Immature natural killer cell (primary cell): ENCODE measurements around the gene CLGN. TPM values are rescaled to one million over a fixed set of nuclear protein-coding genes. Genes with fewer than 3 reads are reported as not detected.
"Not testable (repeated sequence)": the region's sequence is repeated elsewhere in the genome, so short reads cannot be mapped to it uniquely, and the experiment has no call there.

Experiments
- DNase-seq, 3 donors: peaks; one replicate each; pipeline ENCODE4 v3.0.0; 2022; ENCODE audit warnings: mixed read lengths in 1 of 3
- H3K27ac Mint-ChIP-seq, 6 donors: one replicate each; pipeline ENCODE4 v1.8.0; 2020; ENCODE audit warnings: mixed read lengths in 6 of 6, mild to moderate bottlenecking in 5 of 6, inconsistent platforms in 4 of 6, moderate library complexity in 3 of 6
- H3K27me3 Mint-ChIP-seq, 3 donors: one replicate each; pipeline ENCODE4 v1.8.0; 2020 to 2021; ENCODE audit warnings: low read depth in 3 of 3, mild to moderate bottlenecking in 3 of 3, mixed read lengths in 3 of 3, moderate library complexity in 3 of 3, inconsistent platforms in 1 of 3
- H3K36me3 Mint-ChIP-seq, 3 donors: one replicate each; pipeline ENCODE4 v1.8.0; 2020; ENCODE audit warnings: mixed read lengths in 3 of 3, inconsistent platforms in 2 of 3, mild to moderate bottlenecking in 2 of 3
- H3K4me1 Mint-ChIP-seq, 2 donors: one replicate each; pipeline ENCODE4 v1.8.0; 2020; ENCODE audit warnings: inconsistent platforms in 2 of 2, mild to moderate bottlenecking in 2 of 2, mixed read lengths in 2 of 2, moderate library complexity in 1 of 2
- H3K4me3 Mint-ChIP-seq, 5 donors: one replicate each; pipeline ENCODE4 v1.8.0; 2020; ENCODE audit warnings: mild to moderate bottlenecking in 5 of 5, mixed read lengths in 5 of 5, inconsistent platforms in 3 of 5, moderate library complexity in 3 of 5
- H3K9me3 Mint-ChIP-seq, 6 donors: one replicate each; pipeline ENCODE4 v1.8.0; 2020; ENCODE audit warnings: mild to moderate bottlenecking in 6 of 6, mixed read lengths in 6 of 6, inconsistent platforms in 4 of 6, moderate library complexity in 3 of 6
- polyA plus RNA-seq, 3 donors: library from polyadenylated mRNA; unstranded; fragments of 300-500 nt; fragmentation: Illumina TruSeq; gene quantifications; one replicate each; pipeline ENCODE4 v1.2.3, GENCODE V29; 2021

Gene CLGN
- polyA plus RNA-seq = not detected

GRCh38 chr4:140427106-140427918 is at the start of gene CLGN:
Gene CLGN, minus strand, starts transcription at chr4:140427648. Its CDS starts 14,570 bp downstream, at chr4:140413078.
- Mint-ChIP-seq H3K27me3 (peaks cover 11 to 21% (median 11%) of the 10 kb centered on the region in 3 donors), H3K4me1 (peaks cover 7 to 16% of the 10 kb centered on the region in 2 donors), H3K36me3 (no peaks in the 10 kb centered on the region), H3K9me3 (peaks cover 0 to 3% (median 0%) of the 10 kb centered on the region in 6 donors), H3K4me3 (peak within 1 kb of the TSS; percentile 56 to 82 (median 67)), H3K27ac (no peak within 1 kb of the TSS)
- peak; percentile 2 to 24 (median 2) for DNase-seq

- H3K36me3 Mint-ChIP-seq = no peaks in the 10 kb centered on the region
- no peak for DNase-seq
- H3K4me3 Mint-ChIP-seq = no peak overlapping the region
- H3K4me1 Mint-ChIP-seq = no peaks in the 10 kb centered on the region
- H3K27me3 Mint-ChIP-seq = peaks cover 6 to 9% (median 7%) of the 10 kb centered on the region in 3 donors
- no peak overlapping the region for H3K27ac Mint-ChIP-seq
- peaks cover 0 to 5% (median 0%) of the 10 kb centered on the region in 6 donors for H3K9me3 Mint-ChIP-seq
Measured at GRCh38 chr4:140472156-140472555, 44.7 kb upstream of the CLGN start.

- no peak for DNase-seq
- H3K27me3 Mint-ChIP-seq = peaks cover 7 to 12% (median 8%) of the 10 kb centered on the region in 3 donors
Measured at GRCh38 chr4:140469791-140470733, 42.6 kb upstream of the CLGN start.

DNA sequence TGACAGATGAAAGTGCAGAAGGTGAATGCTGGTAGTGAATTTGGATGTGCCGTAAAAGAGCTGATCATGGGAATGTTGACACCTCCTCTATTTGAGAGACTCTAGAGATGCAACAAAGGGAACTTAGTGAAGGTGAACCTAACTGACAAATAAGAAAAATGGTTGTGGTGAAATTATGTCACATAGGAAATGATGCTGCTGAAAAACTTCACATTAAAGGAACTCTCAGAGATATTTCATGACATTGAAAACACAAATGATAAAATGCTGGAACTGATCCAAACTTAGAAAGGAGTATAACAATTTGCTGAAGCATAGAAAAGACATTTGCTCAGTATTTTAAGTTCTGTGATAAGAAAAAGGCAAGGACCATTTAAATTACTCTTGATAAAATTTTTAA is 38.7 kb upstream of the CLGN start:
- DNase-seq = no peak
- no peak overlapping the region for H3K27ac Mint-ChIP-seq
- H3K36me3 Mint-ChIP-seq = no peaks in the 10 kb centered on the region
- peaks cover 4 to 9% (median 4%) of the 10 kb centered on the region in 3 donors for H3K27me3 Mint-ChIP-seq
- H3K4me1 Mint-ChIP-seq = no peaks in the 10 kb centered on the region
- peaks cover 0 to 5% (median 0%) of the 10 kb centered on the region in 6 donors for H3K9me3 Mint-ChIP-seq
- H3K4me3 Mint-ChIP-seq = no peak overlapping the region

More at GRCh38 chr4:140469791-140470733, 42.6 kb upstream of the CLGN start:
- no peaks in the 10 kb centered on the region for H3K36me3 Mint-ChIP-seq
- no peaks in the 10 kb centered on the region for H3K4me1 Mint-ChIP-seq
- H3K9me3 Mint-ChIP-seq = peaks cover 0 to 5% (median 0%) of the 10 kb centered on the region in 6 donors
- no peak overlapping the region for H3K4me3 Mint-ChIP-seq
- no peak overlapping the region for H3K27ac Mint-ChIP-seq

DNA sequence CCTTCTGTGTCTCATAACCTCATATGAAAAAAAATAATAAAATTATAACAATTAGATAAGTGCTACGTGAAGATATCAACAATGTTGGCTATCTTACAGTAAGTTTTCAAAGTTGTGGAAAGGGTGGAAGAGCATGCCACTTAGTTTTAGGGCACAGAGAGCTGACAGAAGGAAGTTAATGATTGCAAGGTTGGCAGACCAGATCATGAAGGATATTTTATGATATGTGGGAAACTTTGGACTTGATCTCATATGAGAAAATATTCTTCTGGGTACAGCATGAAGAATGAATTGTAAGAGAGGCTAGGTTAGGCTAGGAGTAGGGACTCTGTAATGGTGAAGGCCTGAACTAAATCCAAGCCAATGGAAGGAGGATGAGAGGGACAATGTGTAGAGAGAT is 36.2 kb upstream of the CLGN start:
- H3K4me3 Mint-ChIP-seq = no peak overlapping the region
- no peaks in the 10 kb centered on the region for H3K9me3 Mint-ChIP-seq
- peaks cover 4 to 7% (median 5%) of the 10 kb centered on the region in 3 donors for H3K27me3 Mint-ChIP-seq
- H3K36me3 Mint-ChIP-seq = no peaks in the 10 kb centered on the region
- no peaks in the 10 kb centered on the region for H3K4me1 Mint-ChIP-seq
- no peak overlapping the region for H3K27ac Mint-ChIP-seq
- no peak for DNase-seq

DNA sequence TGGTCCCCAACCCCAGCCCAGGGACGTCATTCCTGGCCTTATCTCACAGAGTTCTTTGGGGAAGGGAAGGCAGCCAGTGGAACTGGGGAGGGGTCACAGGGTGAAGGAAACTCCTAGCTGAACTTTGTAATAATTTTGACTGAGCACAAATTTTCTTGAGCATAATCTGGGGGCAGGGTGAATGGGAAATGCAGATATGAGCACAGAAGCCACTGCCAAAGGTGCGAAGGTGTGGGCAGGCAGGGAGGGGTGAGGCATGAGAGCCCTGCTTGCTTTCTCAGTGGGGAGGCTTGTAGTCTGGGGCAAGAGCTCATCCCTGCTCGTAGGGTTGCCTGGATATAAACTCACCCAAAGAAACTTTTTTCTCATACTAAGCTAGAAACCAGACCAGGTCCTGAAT is 35.7 kb upstream of the CLGN start:
- no peak overlapping the region for H3K27ac Mint-ChIP-seq
- no peak for DNase-seq
- peaks cover 4 to 7% (median 5%) of the 10 kb centered on the region in 3 donors for H3K27me3 Mint-ChIP-seq
- H3K4me3 Mint-ChIP-seq = no peak overlapping the region
- no peaks in the 10 kb centered on the region for H3K4me1 Mint-ChIP-seq
- H3K9me3 Mint-ChIP-seq = no peaks in the 10 kb centered on the region
- H3K36me3 Mint-ChIP-seq = no peaks in the 10 kb centered on the region

GRCh38 chr4:140450352-140450751 is 22.9 kb upstream of the CLGN start:
- Mint-ChIP-seq H3K27ac (no peak overlapping the region), H3K9me3 (peaks cover 0 to 2% (median 0%) of the 10 kb centered on the region in 6 donors), H3K4me1 (no peaks in the 10 kb centered on the region), H3K36me3 (peaks cover 0 to 5% (median 0%) of the 10 kb centered on the region in 3 donors), H3K27me3 (peaks cover 0 to 11% (median 3%) of the 10 kb centered on the region in 3 donors), H3K4me3 (no peak overlapping the region)
- no peak for DNase-seq

GRCh38 chr4:140448830-140449229 is 21.4 kb upstream of the CLGN start:
- no peak overlapping the region for H3K27ac Mint-ChIP-seq
- H3K27me3 Mint-ChIP-seq = peaks cover 0 to 6% (median 4%) of the 10 kb centered on the region in 3 donors
- H3K4me1 Mint-ChIP-seq = no peaks in the 10 kb centered on the region
- peaks cover 0 to 2% (median 0%) of the 10 kb centered on the region in 6 donors for H3K9me3 Mint-ChIP-seq
- no peak for DNase-seq
- H3K36me3 Mint-ChIP-seq = peaks cover 0 to 5% (median 0%) of the 10 kb centered on the region in 3 donors
- no peak overlapping the region for H3K4me3 Mint-ChIP-seq

GRCh38 chr4:140448162-140448561 is 20.7 kb upstream of the CLGN start:
- Mint-ChIP-seq H3K4me1 (no peaks in the 10 kb centered on the region), H3K27ac (no peak overlapping the region), H3K4me3 (no peak overlapping the region), H3K27me3 (peaks cover 0 to 6% (median 4%) of the 10 kb centered on the region in 3 donors), H3K36me3 (peaks cover 0 to 5% (median 0%) of the 10 kb centered on the region in 3 donors), H3K9me3 (peaks cover 0 to 2% (median 0%) of the 10 kb centered on the region in 6 donors)
- no peak for DNase-seq

DNA sequence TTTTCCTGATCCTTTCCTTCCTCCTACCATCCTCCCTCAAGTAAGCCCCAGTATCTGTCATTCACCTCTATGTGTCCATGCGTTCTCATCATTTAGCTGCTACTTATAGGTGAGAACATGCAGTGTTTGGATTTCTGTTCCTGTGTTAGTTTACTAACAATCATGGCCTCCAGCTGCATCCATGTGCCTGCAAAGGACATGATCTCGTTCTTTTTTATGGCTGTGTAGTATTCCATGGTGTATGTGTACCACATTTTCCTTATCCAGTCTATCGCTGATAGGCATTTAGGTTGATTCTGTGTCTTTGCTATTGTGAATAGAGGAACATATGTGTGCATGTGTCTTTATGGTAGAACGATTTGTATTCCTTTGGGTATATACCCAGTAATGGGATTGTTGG is 16.9 kb upstream of the CLGN start:
- not testable (repeated sequence) for H3K36me3 Mint-ChIP-seq, H3K4me1 Mint-ChIP-seq, H3K27me3 Mint-ChIP-seq, H3K27ac Mint-ChIP-seq, H3K9me3 Mint-ChIP-seq, H3K4me3 Mint-ChIP-seq, DNase-seq

DNA sequence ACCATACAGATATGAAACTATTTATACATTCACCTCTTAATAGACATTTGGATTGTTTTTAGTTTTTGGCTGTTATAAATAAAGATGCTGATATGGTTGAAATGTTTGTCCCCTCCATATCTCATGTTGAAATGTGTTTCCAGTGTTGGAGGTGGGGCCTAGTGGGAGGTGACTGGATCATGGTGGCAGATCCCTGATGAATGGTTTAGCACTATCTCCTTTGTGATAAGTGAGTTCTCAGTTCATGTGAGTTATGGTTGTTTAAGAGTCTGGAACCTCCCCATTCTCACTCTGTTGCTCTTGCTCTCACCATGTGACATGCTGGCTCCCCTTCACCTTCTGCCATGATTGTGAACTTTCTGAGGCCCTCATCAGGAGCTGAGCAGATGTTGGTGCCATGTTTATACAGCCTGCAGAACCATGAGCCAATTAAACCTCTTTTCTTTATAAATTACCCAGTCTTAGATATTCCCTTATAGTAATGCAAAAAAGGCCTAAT is 12.2 kb upstream of the CLGN start:
- Mint-ChIP-seq H3K27me3 (peaks cover 0 to 3% (median 2%) of the 10 kb centered on the region in 3 donors), H3K4me3 (no peak overlapping the region), H3K36me3 (no peaks in the 10 kb centered on the region), H3K9me3 (no peaks in the 10 kb centered on the region), H3K27ac (no peak overlapping the region), H3K4me1 (no peaks in the 10 kb centered on the region)
- DNase-seq = no peak

DNA sequence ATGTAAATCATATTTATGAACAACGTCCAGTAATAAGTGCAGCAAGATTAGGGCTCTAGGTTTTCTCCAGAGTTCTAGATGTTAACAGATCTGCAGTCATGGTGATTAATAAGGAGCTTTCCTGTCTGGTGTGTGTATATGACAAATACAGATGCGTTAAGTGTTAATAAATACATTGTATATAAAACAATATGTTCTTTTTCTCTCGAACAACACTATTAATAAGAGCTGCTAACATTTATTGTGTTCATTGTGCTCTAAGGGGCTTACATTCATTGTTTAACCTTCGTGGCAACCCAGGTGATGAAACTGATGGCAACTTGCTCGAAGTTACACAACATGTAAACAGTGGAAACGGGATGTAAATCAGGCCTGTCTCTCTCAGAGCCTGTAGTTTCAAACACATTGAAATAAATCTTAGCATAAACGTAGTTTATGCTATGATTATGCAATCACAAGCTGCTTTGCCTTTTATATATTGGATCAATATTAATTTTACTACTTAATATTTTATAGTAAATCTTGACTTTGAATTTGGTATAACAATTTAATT is 547 bp upstream of the CLGN start:
- no peak for DNase-seq
- H3K27ac Mint-ChIP-seq = no peak overlapping the region
- peaks cover 9 to 19% (median 11%) of the 10 kb centered on the region in 3 donors for H3K27me3 Mint-ChIP-seq

GRCh38 chr4:140426610-140427105 is 790 bp downstream of the CLGN start:
- peak overlapping the region in 4 of 5 donors; percentile 15 to 65 (median 47) for H3K4me3 Mint-ChIP-seq
- H3K27me3 Mint-ChIP-seq = peaks cover 11 to 21% (median 11%) of the 10 kb centered on the region in 3 donors
- peaks cover 0 to 3% (median 0%) of the 10 kb centered on the region in 6 donors for H3K9me3 Mint-ChIP-seq
- DNase-seq = no peak
- H3K4me1 Mint-ChIP-seq = peaks cover 7 to 16% of the 10 kb centered on the region in 2 donors
- no peaks in the 10 kb centered on the region for H3K36me3 Mint-ChIP-seq
- no peak overlapping the region for H3K27ac Mint-ChIP-seq

More for the DNA sequence above, 547 bp upstream of the CLGN start:
- Mint-ChIP-seq H3K9me3 (peaks cover 0 to 3% (median 0%) of the 10 kb centered on the region in 6 donors), H3K4me1 (peaks cover 7 to 16% of the 10 kb centered on the region in 2 donors), H3K4me3 (peak overlapping the region; percentile 56 to 82 (median 67)), H3K36me3 (no peaks in the 10 kb centered on the region)
